Tibial nerve (tissue), 4 donors: Measurements from ENCODE around the gene PSG3. TPM values are rescaled to one million over a fixed set of nuclear protein-coding genes. Genes with fewer than 3 reads are reported as not detected.
"Not testable (repeated sequence)": the region's sequence is repeated elsewhere in the genome, so short reads cannot be mapped to it uniquely, and the experiment has no call there.

Experiments used
- DNase-seq, 2 donors: peaks; one replicate each; pipeline ENCODE4 v3.0.0-alpha.2; 2019; ENCODE audit warnings: low spot score in 2 of 2
- H3K27ac ChIP-seq, 4 donors: fragments of 200-600 bp; sonication (generic) in 3 of 4; one replicate each; pipeline ENCODE4 v1.5.1; 2017 to 2019; ENCODE audit warnings: mild to moderate bottlenecking in 1 of 4
- H3K27me3 ChIP-seq, 2 donors: fragments of 200-600 bp; sonication (generic) in 1 of 2; one replicate each; pipeline versions ENCODE4 v1.5.1 to v1.6.0; 2017 to 2019
- H3K36me3 ChIP-seq, 3 donors: fragments of 200-600 bp; sonication (generic); one replicate each; pipeline ENCODE4 v1.5.1; 2018 to 2019
- H3K4me1 ChIP-seq, 4 donors: fragments of 200-600 bp; sonication (generic) in 3 of 4; one replicate each; pipeline ENCODE4 v1.5.1; 2017 to 2019
- H3K4me3 ChIP-seq, 4 donors: fragments of 200-600 bp; sonication (generic) in 3 of 4; one replicate each; pipeline ENCODE4 v1.5.1; 2017 to 2019; ENCODE audit warnings: mild to moderate bottlenecking in 1 of 4, moderate library complexity in 1 of 4
- H3K9me3 ChIP-seq, 4 donors: fragments of 200-600 bp; sonication (generic) in 3 of 4; one replicate each; pipeline ENCODE4 v1.5.1; 2017 to 2019
- CTCF ChIP-seq, 5 experiments: fragments of 200-600 bp in 3 of 5; fragments of 450-650 bp in 2 of 5; sonication (generic) in 3 of 5; IDR thresholded peaks; one replicate each; pipeline ENCODE4 v1.5.1; 2016 to 2019; ENCODE audit warnings: antibody characterized with exemption in 5 of 5, mild to moderate bottlenecking in 3 of 5, moderate library complexity in 2 of 5
- EP300 ChIP-seq, 2 donors: sonication (generic); formaldehyde crosslinking; IDR thresholded peaks; one replicate each; pipeline ENCODE4 v1.6.1; 2017; ENCODE audit warnings: antibody characterized with exemption in 2 of 2, mild to moderate bottlenecking in 1 of 2
- POLR2A ChIP-seq, 2 donors: fragments of 450-650 bp; IDR thresholded peaks; one replicate each; pipeline ENCODE4 v1.6.1; 2017; ENCODE audit warnings: antibody characterized with exemption in 2 of 2, mild to moderate bottlenecking in 2 of 2, moderate library complexity in 2 of 2
- WGBS, 2 donors: methylation state at CpG; one replicate each; pipeline ENCODE4 v1.1.5; 2018; 5-methylcytosine and 5-hydroxymethylcytosine counted together
- total RNA-seq, 4 donors: library from RNA; depleted of rRNA; stranded (reverse); fragments of >200 nt; gene quantifications; one replicate each; pipeline ENCODE4 v1.1.0, GENCODE V29; 2016

PSG3 gene
- total RNA-seq, 4 donors from 2014 or later, result not detected

- TF ChIP-seq POLR2A (IDR thresholded peaks at IDR 0.05), result no peak
- no peak for TF ChIP-seq CTCF (IDR thresholded peaks at IDR 0.05)
- no peak for TF ChIP-seq EP300 (IDR thresholded peaks at IDR 0.05)
- no peak overlapping the region for H3K27ac ChIP-seq
- H3K27me3 ChIP-seq, result no peaks in the 10 kb centered on the region
- WGBS, 2 donors, result 82 to 83% methylated on average over 1 to 2 of the region's 2 CpGs
- no peaks in the 10 kb centered on the region for H3K9me3 ChIP-seq
- DNase-seq, result no peak
- no peak overlapping the region for H3K4me3 ChIP-seq
- H3K4me1 ChIP-seq, result no peaks in the 10 kb centered on the region
- no peaks in the 10 kb centered on the region for H3K36me3 ChIP-seq
Measured at GRCh38 chr19:42762789-42763188, 22.5 kb upstream of the PSG3 start.

- H3K36me3 ChIP-seq, H3K27me3 ChIP-seq, DNase-seq, H3K27ac ChIP-seq, H3K9me3 ChIP-seq, H3K4me1 ChIP-seq, H3K4me3 ChIP-seq: not testable (repeated sequence)
- WGBS, 2 donors, result 20 to 83% methylated on average over 1 of the region's 1 CpG
Measured at GRCh38 chr19:42761924-42762295, 21.6 kb upstream of the PSG3 start.

GRCh38 chr19:42760954-42761923 lies 21.0 kb upstream of the PSG3 start:
- not testable (repeated sequence) for DNase-seq, H3K27me3 ChIP-seq, H3K9me3 ChIP-seq, H3K27ac ChIP-seq, H3K4me1 ChIP-seq, H3K36me3 ChIP-seq, H3K4me3 ChIP-seq
- WGBS, 2 donors, result 44 to 66% methylated on average over 6 to 7 of the region's 7 CpGs

GRCh38 chr19:42758667-42759066 lies 18.4 kb upstream of the PSG3 start:
- not testable (repeated sequence) for H3K4me3 ChIP-seq, DNase-seq
- WGBS, 2 donors, result 13 to 17% methylated on average over 2 to 3 of the region's 3 CpGs

GRCh38 chr19:42752246-42752645 lies 12.0 kb upstream of the PSG3 start:
- H3K27me3 ChIP-seq, DNase-seq, H3K4me1 ChIP-seq, H3K9me3 ChIP-seq, H3K27ac ChIP-seq, H3K36me3 ChIP-seq, H3K4me3 ChIP-seq: not testable (repeated sequence)
- WGBS, 2 donors, result 91 to 96% methylated on average over 1 of the region's 1 CpG

More at GRCh38 chr19:42758667-42759066, 18.4 kb upstream of the PSG3 start:
- H3K4me1 ChIP-seq, H3K27ac ChIP-seq, H3K27me3 ChIP-seq, H3K9me3 ChIP-seq, H3K36me3 ChIP-seq: not testable (repeated sequence)

- not testable (repeated sequence) for H3K4me3 ChIP-seq, H3K36me3 ChIP-seq, H3K4me1 ChIP-seq, H3K27ac ChIP-seq, DNase-seq, H3K27me3 ChIP-seq, H3K9me3 ChIP-seq
- 27 to 37% methylated on average over 13 to 14 of the region's 14 CpGs for WGBS, 2 donors
Measured at GRCh38 chr19:42741726-42742607, 1.7 kb upstream of the PSG3 start.

- 56 to 60% methylated on average over 2 of the region's 2 CpGs for WGBS, 2 donors
- DNase-seq, result not testable (repeated sequence)
Measured at GRCh38 chr19:42737581-42738011, 2.7 kb downstream of the PSG3 start.

GRCh38 chr19:42728341-42728740 lies 11.9 kb downstream of the PSG3 start:
- H3K4me3 ChIP-seq, H3K27me3 ChIP-seq, DNase-seq, H3K36me3 ChIP-seq, H3K4me1 ChIP-seq, H3K9me3 ChIP-seq, H3K27ac ChIP-seq: not testable (repeated sequence)
- WGBS, 2 donors, result 63 to 82% methylated on average over 5 of the region's 5 CpGs

More at GRCh38 chr19:42737581-42738011, 2.7 kb downstream of the PSG3 start:
- H3K4me1 ChIP-seq, H3K4me3 ChIP-seq, H3K36me3 ChIP-seq, H3K27ac ChIP-seq, H3K27me3 ChIP-seq, H3K9me3 ChIP-seq: not testable (repeated sequence)

GRCh38 chr19:42714000-42714399 lies 26.3 kb downstream of the PSG3 start:
- DNase-seq, H3K4me1 ChIP-seq, H3K36me3 ChIP-seq, H3K27me3 ChIP-seq, H3K4me3 ChIP-seq, H3K27ac ChIP-seq: not testable (repeated sequence)
- WGBS, 2 donors, result 54 to 59% methylated on average over 1 of the region's 1 CpG
- peaks cover 0 to 15% (median 0%) of the 10 kb centered on the region in 4 donors for H3K9me3 ChIP-seq

- H3K27me3 ChIP-seq, DNase-seq, H3K4me1 ChIP-seq, H3K27ac ChIP-seq, H3K36me3 ChIP-seq, H3K4me3 ChIP-seq: not testable (repeated sequence)
- 79 to 84% methylated on average over 6 of the region's 6 CpGs for WGBS, 2 donors
- peaks cover 0 to 15% (median 0%) of the 10 kb centered on the region in 4 donors for H3K9me3 ChIP-seq
Measured at GRCh38 chr19:42712753-42713152, 27.5 kb downstream of the PSG3 start.

- H3K27me3 ChIP-seq, H3K36me3 ChIP-seq, H3K4me1 ChIP-seq, DNase-seq, H3K27ac ChIP-seq, H3K9me3 ChIP-seq, H3K4me3 ChIP-seq: not testable (repeated sequence)
- 70 to 92% methylated on average over 1 of the region's 1 CpG for WGBS, 2 donors
Measured at GRCh38 chr19:42710986-42711385, 29.3 kb downstream of the PSG3 start.
